T47D (cell line): ENCODE measurements around the gene STK25.

Experiments
- DNase-seq, 2 experiments: peaks; one replicate each; pipeline versions ENCODE4 v3.0.0 to v3.0.0-alpha.2; 2011 to 2012; ENCODE audit warnings: low read depth in 1 of 2, low spot score in 1 of 2
- JUND ChIP-seq: IDR thresholded peaks from 2 replicates; pipeline ENCODE4 v1.6.1; 2012; ENCODE audit warnings: low read depth
- in situ Hi-C: cut with HindIII; loops from 2 replicates; pipeline ENCODE4 v1.10.0; 2016; ENCODE audit warnings: low sequenced_read_pairs, low pct_unique_long_range_greater_than_20kb

The STK25 gene

DNA sequence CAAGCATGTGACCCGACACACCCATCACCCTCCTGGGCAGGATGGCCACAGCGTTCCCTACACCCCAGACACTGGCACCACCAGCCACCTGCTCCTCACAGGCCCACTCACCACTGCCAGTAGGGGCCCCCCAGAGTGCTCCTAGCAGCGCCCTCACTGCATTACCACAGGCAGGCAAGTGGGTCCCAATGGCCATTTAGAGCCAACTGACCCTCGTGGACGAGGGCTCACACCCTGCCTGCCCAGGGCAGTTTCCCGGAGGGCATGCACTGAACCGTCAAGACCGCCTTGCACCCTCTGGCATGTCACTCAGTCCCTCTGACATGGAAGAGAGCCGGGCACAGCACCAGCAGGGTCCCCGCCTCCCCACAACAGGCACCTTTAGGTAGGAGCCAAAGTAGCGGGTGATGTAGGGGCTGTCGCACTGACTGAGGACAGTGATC, 7.3 kb downstream of the STK25 start:
- no peak for DNase-seq
- TF ChIP-seq JUND, result no peak
- in situ Hi-C loops, result no loop called here

DNA sequence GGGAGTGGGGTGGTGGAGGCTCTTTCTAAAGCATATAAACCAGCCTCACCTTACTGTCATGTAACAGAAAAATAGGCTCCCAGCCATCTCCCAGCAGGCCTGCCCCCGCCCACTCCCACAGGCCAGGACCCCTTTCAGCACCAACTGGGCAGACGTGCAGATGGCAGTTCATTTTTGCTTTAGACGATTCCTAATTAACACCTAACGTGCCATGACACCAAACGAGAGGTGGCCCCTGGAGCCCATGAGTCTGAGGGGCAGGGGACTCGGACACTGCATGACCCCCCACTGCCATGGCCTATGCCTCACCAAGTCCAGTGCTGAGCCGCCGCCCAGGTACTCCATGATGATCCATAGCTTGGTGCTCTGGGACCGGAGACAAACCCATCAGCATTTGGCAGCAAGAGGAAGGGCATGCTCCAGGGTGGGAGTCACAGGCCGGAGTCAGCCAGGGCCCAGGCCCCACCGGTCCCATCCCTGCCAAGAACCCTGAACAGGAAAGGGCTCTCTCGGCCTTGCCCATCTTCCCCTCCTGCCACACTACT, 7.9 kb downstream of the STK25 start:
- TF ChIP-seq JUND, result no peak
- no peak for DNase-seq
- in situ Hi-C loops, result no loop called here

DNA sequence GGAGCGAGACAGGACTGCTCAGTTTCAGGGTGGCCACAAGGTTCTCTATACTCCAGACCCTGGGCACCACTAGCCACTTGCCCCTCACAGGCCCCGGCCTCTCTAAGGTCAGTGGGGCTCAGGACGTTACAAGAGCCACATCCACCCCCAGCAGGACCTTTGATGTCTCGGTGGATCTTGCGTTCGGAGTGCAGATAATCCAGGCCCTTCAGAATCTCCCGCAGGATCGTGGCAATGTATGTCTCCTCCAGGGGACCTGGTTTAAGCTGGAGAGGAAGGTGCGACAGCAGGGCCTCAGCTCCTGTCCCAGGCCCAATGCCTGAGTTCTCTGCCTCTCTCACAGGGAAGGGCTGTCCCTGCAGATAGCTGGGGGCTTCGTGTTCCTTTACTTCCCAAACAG, 8.4 kb downstream of the STK25 start:
- in situ Hi-C loops, result no loop called here
- no peak for TF ChIP-seq JUND

DNA sequence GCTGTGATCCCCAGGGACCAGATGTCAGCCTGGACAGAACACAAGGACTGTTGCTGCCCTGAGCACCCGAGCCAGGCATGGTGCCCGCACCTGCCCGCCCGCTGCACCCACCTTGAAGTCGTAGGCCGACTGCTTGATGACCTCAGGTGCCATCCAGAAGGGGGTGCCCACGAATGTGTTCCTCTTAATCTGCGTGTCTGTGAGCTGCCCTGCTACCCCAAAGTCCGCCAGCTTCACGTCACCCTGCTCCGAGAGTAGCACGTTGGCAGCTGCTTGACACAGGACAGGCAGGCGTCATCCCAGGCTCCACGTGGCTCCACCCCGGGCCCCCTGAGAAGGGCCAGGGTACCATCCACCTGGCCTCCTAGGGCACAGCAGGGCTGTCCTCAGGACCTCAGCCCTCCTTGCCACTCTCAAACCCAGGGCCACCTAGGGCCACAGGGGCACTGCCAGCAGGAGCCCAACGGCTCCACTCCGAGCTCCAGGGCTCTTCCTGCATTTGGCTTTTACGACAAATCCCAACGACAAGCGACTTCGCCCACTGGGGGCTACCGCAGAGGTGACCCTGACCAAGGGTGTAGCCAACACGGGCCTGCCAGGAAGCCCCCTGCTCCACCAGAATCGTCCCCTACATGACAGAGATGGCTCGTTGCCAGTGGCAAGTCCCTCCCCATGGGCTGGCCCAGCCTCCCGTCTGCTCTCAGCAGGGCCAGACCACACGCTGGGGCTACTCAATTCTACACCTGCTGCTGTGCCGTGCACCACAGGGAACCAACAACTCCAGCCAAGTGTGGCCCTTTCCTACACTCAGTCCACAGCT, 9.0 kb downstream of the STK25 start:
- no peak for TF ChIP-seq JUND
- no peak for DNase-seq
- in situ Hi-C loops, result no loop called here

More for the DNA sequence above, 8.4 kb downstream of the STK25 start:
- no peak for DNase-seq

DNA sequence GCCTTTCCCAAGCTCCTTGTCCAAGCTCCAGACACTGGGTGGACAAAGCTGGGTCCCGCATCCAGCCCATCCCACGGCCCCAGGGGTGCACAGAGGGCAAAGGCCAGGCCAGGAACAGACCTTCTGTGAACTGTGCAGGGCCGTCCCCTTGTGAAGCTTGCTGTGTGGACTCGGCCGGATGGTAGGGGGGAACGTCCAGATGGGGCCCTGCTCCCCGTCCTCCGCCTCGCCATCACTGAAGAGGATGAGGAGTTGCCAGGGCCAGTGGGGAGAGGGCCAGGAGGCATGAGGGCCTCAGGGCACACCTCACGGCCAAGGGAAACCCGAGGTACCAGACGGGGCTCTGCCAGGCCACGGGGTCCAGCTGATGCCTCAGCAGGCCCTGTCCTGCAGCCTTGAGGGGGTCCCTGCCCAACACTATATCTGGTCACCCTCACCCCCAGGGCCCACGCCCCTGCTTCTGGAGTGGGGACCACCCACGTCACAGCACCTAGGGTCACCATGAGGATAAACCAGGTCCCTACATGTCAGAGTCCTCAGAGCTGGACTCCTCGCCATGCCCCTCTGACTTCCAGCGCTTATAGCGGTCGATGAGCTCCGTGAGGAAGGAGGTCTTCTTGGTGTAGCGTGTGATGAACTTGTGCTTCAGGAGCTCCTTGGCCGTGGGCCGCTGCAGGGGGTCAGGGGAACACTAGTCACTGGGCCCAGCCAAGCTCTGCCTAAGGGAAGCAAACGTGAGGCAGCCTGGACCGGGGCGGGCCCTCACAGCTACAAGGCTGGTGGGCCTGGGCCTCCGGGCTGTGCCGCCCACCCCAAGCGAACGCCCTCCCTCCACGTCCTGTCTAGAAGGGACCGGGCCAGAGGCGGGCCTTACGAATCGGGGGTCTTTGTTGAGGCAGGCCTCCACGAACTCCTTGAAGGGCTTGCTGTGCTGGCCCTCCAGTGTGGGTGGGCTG, 10.0 kb downstream of the STK25 start:
- in situ Hi-C loops, result no loop called here
- TF ChIP-seq JUND, result no peak
- no peak for DNase-seq

DNA sequence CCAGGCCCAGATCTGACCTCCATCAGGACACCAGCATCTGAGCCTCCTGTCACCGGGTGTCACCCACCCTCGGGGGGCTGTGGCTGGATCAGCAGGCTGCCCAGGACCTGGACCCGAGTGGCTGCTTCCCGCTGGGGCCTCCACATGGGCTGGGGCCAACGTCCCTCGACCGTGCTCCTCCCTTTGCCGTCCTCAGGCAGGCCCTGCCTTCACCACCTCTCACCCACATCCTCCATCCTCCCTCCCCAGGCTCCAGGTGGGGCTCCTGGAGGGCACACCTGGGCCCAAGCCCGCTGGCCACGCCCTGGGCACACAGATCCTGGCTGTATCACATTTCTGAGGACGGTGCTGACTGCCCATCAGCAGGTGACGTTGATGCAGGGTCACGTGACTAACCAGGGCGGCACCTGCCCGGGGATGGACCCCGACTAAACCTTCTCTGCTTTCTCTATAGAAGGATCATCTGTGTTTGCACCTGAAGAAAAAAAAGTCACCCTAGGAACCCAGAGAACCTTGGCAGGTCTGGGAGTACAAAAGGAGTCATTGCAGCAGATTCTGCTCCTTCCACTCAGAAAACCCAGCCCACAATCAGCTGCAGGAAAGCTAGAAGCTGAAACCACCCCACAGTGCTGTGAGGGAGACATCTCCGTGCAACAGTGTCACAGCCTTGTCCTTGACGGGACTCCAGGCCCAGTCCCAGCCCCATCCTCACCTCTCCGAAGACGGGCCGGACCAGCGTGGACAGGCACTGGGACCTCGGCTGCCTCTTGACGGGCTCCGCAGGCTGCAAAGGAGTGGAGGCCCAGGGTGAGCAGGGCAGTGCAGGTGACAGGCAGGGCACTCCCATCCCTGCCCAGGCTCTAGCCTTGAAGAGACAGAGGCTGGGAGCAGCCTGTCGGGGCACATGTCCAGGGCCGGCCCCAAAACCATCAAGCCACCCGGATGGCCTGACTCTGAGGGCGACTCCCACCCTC, 11.2 kb downstream of the STK25 start:
- no peak for DNase-seq
- no peak for TF ChIP-seq JUND
- in situ Hi-C loops, result no loop called here

DNA sequence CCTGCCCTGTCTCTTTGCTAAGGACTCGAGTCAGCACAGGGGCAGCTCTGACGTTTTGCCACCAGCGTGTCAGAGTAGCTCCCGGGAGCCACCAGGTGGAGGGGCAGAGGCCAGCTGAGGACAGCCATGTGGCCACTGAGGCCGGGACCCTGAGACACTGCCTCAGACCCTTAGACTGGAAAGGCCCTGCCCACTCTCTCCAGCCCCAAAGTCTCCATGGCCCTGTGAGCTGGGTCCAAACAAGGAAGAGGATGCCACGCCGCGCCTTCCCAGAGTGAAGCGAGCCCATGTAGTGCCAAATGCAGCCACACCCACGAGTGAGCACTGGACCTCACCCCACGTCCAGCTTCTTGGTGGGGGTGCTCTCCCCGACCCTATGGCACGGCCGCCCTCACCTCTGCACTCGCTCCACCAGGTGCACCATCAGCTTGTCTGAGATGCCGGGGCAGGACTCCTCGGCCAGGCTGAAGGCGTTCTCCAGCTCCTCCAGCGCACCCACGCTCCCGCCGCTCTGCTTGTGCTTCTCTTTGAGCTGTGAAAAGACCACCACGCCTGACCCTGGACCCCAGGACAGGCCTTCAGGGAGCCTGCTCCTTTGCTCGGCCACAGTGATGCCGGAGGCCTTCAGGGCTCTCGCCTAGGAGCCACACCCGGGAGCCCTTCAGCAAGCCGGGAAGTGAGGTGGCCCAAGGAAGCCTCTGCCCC, 12.2 kb downstream of the STK25 start:
- no peak for DNase-seq
- in situ Hi-C loops, result no loop called here
- no peak for TF ChIP-seq JUND

DNA sequence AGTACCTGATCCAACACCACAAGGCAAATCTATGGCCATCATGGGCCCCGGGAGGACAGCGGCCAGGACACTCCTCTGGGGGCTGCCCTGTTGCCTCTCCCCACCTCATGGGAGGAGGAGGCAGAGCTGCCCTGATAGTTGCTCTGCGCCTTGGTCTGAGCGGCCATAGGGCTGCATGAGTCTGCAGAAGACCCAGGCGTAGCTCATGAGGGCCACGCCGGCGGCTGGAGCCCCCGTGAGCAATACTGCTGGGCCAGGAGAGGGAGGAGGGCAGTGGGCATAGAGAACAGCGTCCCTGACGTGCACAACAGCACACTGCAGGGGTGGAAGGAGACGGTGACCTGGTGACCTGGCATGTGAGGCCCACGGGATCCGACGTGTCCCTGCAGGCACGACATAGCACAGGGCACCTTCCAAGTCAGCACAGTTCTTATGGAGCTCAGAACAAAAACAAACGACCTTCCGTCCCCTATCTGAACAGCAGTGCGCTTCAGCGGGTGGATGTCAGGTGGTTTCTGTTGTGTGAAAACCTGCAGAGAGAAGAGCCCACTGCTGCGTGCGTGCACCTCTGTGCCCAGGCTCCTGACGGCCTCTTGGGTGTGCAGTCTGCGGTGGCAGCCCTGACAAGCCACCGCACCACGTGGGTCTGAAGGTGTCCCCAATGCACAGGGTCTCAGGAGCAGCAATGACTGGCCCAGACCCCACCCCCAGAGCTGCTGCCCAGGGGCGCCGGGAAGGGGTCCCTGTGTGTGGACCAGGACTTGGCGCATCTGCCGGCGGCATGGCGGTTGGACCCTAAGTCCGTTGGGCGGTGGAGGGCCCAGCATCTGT, 13.0 kb downstream of the STK25 start:
- in situ Hi-C loops, result no loop called here
- DNase-seq, result no peak
- no peak for TF ChIP-seq JUND

DNA sequence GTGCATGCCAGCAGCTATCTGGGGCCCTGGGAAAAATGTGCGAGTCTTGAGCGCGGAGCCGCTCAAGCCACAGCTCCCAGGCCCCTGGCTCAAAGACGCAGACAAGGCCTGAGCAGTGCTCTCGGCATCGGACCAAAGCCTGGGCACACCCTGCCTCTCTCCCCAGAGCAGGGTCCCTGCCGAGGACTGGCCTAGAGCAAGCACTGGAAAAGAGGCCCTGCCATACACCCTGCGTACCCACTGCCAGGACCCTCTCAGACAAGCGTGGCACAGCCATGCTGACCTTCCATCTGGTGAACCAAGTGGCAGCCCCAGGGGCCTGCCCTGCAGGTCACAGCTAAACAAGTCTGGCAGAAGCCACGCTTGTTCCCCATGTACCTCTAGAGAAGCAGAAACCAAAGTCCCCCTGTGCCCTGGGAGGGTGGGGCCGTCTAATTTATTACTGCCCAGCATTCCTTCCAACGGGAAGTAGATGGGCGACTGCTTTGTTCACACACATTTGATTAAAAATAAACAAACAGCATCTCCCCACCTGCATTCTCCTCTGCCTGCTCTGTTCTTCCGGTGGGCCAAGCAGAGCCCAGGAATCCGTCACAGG, 14.0 kb downstream of the STK25 start:
- in situ Hi-C loops, result no loop called here
- DNase-seq, result no peak
- TF ChIP-seq JUND, result no peak

DNA sequence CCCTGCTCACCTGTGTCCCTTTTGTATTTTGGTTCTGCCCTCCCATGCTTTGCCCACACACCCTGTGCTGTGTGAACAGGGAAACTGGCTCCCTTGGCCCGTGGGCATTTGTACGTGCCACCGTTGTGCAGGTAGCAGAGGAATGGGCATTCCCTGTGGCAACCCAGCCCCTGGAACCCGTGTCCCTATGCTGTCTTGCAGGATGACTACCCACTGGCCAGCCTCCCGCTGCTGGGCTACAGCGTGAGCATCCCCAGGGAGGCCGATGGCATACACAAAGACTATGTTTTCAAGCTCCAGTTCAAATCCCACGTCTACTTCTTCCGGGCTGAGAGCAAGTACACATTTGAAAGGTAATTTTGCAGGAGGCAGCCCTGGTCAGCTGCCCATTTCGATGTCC, 15.3 kb downstream of the STK25 start:
- TF ChIP-seq JUND, result no peak
- in situ Hi-C loops, result no loop called here
- DNase-seq, result no peak

DNA sequence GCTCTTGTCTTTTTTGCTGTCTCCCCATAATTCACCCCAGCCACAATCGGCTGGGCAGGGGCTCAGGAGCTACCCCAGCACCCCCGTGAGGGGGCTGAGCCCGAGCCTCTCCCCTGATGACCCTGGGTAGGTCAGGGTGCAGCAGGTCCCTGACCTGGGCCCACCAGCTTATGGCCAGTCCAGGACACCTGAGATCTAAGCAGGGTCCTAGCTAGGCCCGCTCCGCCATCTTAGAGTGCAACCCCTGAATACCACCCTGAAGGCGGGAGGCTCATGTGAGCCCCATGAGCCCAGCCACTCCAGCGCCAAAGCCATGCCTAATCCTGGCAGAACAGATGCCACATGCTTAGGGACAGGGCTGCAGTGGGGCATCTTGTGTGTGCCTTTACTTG, 16.2 kb downstream of the STK25 start:
- no peak for DNase-seq
- in situ Hi-C loops, result no loop called here
- no peak for TF ChIP-seq JUND
